Measurements from ENCODE around the gene MEF2C.

GRCh38 chr5:88932541-88932940 lies 49.6 kb upstream of the MEF2C start:
- TF ChIP-seq CTCF (conservative IDR thresholded peaks at IDR 0.05 in 1 of 2, IDR thresholded peaks at IDR 0.05 in 1 of 2; ENCODE audit: low read depth in 1 of 2, low read length in 2 of 2): no peak
- TF ChIP-seq EZH2 (IDR thresholded peaks at IDR 0.05; ENCODE audit: low read length, missing control alignments): no peak
